A549 (cell line): ENCODE results near the gene BHLHE23. TPM values are rescaled to one million over a fixed set of nuclear protein-coding genes. Genes with fewer than 3 reads are reported as not detected.
"Not testable (repeated sequence)": the region's sequence is repeated elsewhere in the genome, so short reads cannot be mapped to it uniquely, and the experiment has no call there.

ENCODE experiments used
- ATAC-seq, 2 experiments: fragments of 200-7000 bp in 1 of 2; fragments of >200 bp in 1 of 2; cut with Nextera tagmentation in 1 of 2; cut with Tn5 transposase in 1 of 2; 3 replicates each; pipeline versions ENCODE4 v1.8.0 to v1.9.1; 2018 to 2020; ENCODE audit warnings: mild to moderate bottlenecking in 1 of 2, moderate library complexity in 1 of 2
- CTCF ChIA-PET: fragments of 300-600 bp; sonication (Branson Sonifier 250); formaldehyde crosslinking; extraction: SDS; loops from one replicate; lab custom pipeline; 2021; ENCODE audit warnings: antibody characterized with exemption, inconsistent platforms; lab: Yijun Ruan, JAX
- POLR2A ChIA-PET: fragments of 350-600 bp; formaldehyde crosslinking; extraction: SDS; loops from one replicate; lab custom pipeline; 2021; ENCODE audit warnings: antibody characterized with exemption, inconsistent platforms; lab: Yijun Ruan, JAX
- DNase-seq, 2 experiments: peaks; one replicate each; pipeline versions ENCODE4 v3.0.0 to v3.0.0-alpha.2; 2011 to 2016; ENCODE audit warnings: low read depth in 1 of 2, low spot score in 1 of 2
- FAIRE-seq: peaks from 2 replicates; lab custom pipeline; 2011; peaks lifted over from hg19 to GRCh38; lab: Jason Lieb, UNC
- H3K27ac ChIP-seq, 2 experiments: fragments of >200 bp; sonication (Bioruptor Twin); formaldehyde crosslinking; 3 replicates each; pipeline ENCODE4 v1.5.1; 2016 to 2017
- H3K4me1 ChIP-seq: fragments of >200 bp; sonication (Bioruptor Twin); formaldehyde crosslinking; 3 replicates; pipeline ENCODE4 v1.6.1; 2016
- H3K4me2 ChIP-seq: fragments of >200 bp; sonication (Bioruptor Twin); formaldehyde crosslinking; 3 replicates; pipeline ENCODE4 v1.6.1; 2016
- H3K4me3 ChIP-seq: fragments of >200 bp; sonication (Bioruptor Twin); formaldehyde crosslinking; 3 replicates; pipeline ENCODE4 v1.5.1; 2016
- H3K9me3 ChIP-seq: fragments of >200 bp; sonication (Bioruptor Twin); formaldehyde crosslinking; 3 replicates; pipeline ENCODE4 v1.6.1; 2016
- CBX8 ChIP-seq: fragments of 200-600 bp; sonication (generic); IDR thresholded peaks from 2 replicates; pipeline ENCODE4 v1.6.1; 2016
- CEBPB ChIP-seq, 2 experiments: fragments of >200 bp in 1 of 2; sonication (Bioruptor Twin) in 1 of 2; formaldehyde crosslinking in 1 of 2; IDR thresholded peaks; 2 replicates each; pipeline ENCODE4 v1.6.1; 2012 to 2016
- E2F6 ChIP-seq: IDR thresholded peaks from 2 replicates; pipeline ENCODE4 v1.6.1; 2012; ENCODE audit warnings: low read depth, borderline replicate concordance
- HEYL ChIP-seq: fragments of 250-450 bp; sonication (Bioruptor Pico); IDR thresholded peaks from 2 replicates; pipeline ENCODE4 v1.8.0; 2021; ENCODE audit warnings: mild to moderate bottlenecking, moderate library complexity
- HOXA7 ChIP-seq: fragments of 250-450 bp; sonication (Bioruptor Pico); IDR thresholded peaks from 2 replicates; pipeline ENCODE4 v1.5.0; 2020; ENCODE audit warnings: mild to moderate bottlenecking, moderate library complexity
- JUN ChIP-seq, 2 experiments: fragments of >200 bp; sonication (Bioruptor Twin); formaldehyde crosslinking; IDR thresholded peaks; 2 replicates in 1 of 2; 3 replicates in 1 of 2; pipeline ENCODE4 v1.6.1; 2016 to 2017
- MYC ChIP-seq: IDR thresholded peaks from 2 replicates; pipeline ENCODE4 v1.6.1; 2012; ENCODE audit warnings: mild to moderate bottlenecking, inconsistent platforms, low read length, improper control_type of control experiment, borderline replicate concordance
- RAD21 ChIP-seq, 2 experiments: fragments of >200 bp in 1 of 2; sonication (Bioruptor Twin) in 1 of 2; formaldehyde crosslinking in 1 of 2; IDR thresholded peaks in 1 of 2; conservative IDR thresholded peaks in 1 of 2; 2 replicates in 1 of 2; 3 replicates in 1 of 2; pipeline ENCODE4 v1.6.1; 2012 to 2018; ENCODE audit warnings: inconsistent platforms in 1 of 2
- RCOR1 ChIP-seq: fragments of 150-350 bp; IDR thresholded peaks from 2 replicates; pipeline ENCODE4 v1.6.1; 2014; ENCODE audit warnings: antibody characterized with exemption, low read length, low read depth
- ZSCAN20 ChIP-seq: fragments of 250-450 bp; sonication (Bioruptor Pico); IDR thresholded peaks from 2 replicates; pipeline ENCODE4 v1.8.0; 2022; ENCODE audit warnings: mild to moderate bottlenecking, moderate library complexity
- WGBS: methylation state at CpG from one replicate; pipeline ENCODE4 v1.1.6; 2017; ENCODE audit errors: missing lambda C conversion rate; 5-methylcytosine and 5-hydroxymethylcytosine counted together
- polyA plus RNA-seq, 4 experiments: library from polyadenylated mRNA; depleted of rRNA in 3 of 4; stranded (reverse); fragments of >200 nt; fragmentation: RNase III in 1 of 4; extraction: RNeasy Plus Mini Kit Qiagen cat#74134 plus additional on column Dnase treatment in 1 of 4; gene quantifications; 2 replicates in 3 of 4; 3 replicates in 1 of 4; pipeline ENCODE4 v1.2.3, GENCODE V29; 2011 to 2017

Gene BHLHE23
- polyA plus RNA-seq, 2 of the 4 experiments (the other 2 are of a cell fraction) = not detected

- FAIRE-seq = no peak
- ChIA-PET POLR2A (no interaction called here), CTCF (interaction anchor here (1.0 to 2.8 kb wide), 4 partner anchors 8 to 46 kb away, joined by 3 to 16 read pairs (median 4); no protein-coding TSS in a partner anchor)
- Histone ChIP-seq H3K4me3 (no peak overlapping the region), H3K4me1 (no peaks in the 10 kb centered on the region), H3K27ac (no peak overlapping the region), H3K9me3 (no peaks in the 10 kb centered on the region), H3K4me2 (no peak overlapping the region)
- TF ChIP-seq ZSCAN20 (no peak), RAD21 (conservative IDR thresholded peaks at IDR 0.05 in 1 of 2, IDR thresholded peaks at IDR 0.05 in 1 of 2) (no peak), CEBPB (IDR thresholded peaks at IDR 0.05) (no peak), CBX8 (no peak), JUN (IDR thresholded peaks at IDR 0.05) (no peak)
- ATAC-seq = no peak
- DNase-seq = no peak
- WGBS = 87% methylated on average over 13 of the region's 30 CpGs
These were observed 44.4 kb downstream of the BHLHE23 start for GRCh38 chr20:62962221-62962879.

GRCh38 chr20:62961799-62962198, 45.0 kb downstream of the BHLHE23 start:
- ChIA-PET CTCF (interaction anchor here (1.0 to 2.8 kb wide), 3 partner anchors 11 to 47 kb away, joined by 3 to 16 read pairs (median 4); no protein-coding TSS in a partner anchor), POLR2A (no interaction called here)
- no peak overlapping the region for H3K27ac ChIP-seq
- no peak overlapping the region for H3K4me3 ChIP-seq
- H3K9me3 ChIP-seq = no peaks in the 10 kb centered on the region
- ATAC-seq = no peak
- no peak for DNase-seq
- H3K4me1 ChIP-seq = no peaks in the 10 kb centered on the region
- FAIRE-seq = no peak
- H3K4me2 ChIP-seq = no peak overlapping the region
- no peak for TF ChIP-seq RAD21 (conservative IDR thresholded peaks at IDR 0.05 in 1 of 2, IDR thresholded peaks at IDR 0.05 in 1 of 2)
- TF ChIP-seq RCOR1 = no peak
- no peak for TF ChIP-seq HEYL (CRISPR knock-in tag)
- TF ChIP-seq CEBPB (IDR thresholded peaks at IDR 0.05) = no peak
- WGBS = 84% methylated on average over 8 of the region's 8 CpGs

- TF ChIP-seq RAD21 (conservative IDR thresholded peaks at IDR 0.05 in 1 of 2, IDR thresholded peaks at IDR 0.05 in 1 of 2) = no peak
- no peak for TF ChIP-seq MYC
- TF ChIP-seq E2F6 = no peak
- no peak for TF ChIP-seq HOXA7 (CRISPR knock-in tag)
- no peaks in the 10 kb centered on the region for H3K4me1 ChIP-seq
- H3K4me3 ChIP-seq = no peak overlapping the region
- POLR2A ChIA-PET = no interaction called here
- FAIRE-seq = no peak
- H3K9me3 ChIP-seq = no peaks in the 10 kb centered on the region
- no peak overlapping the region for H3K4me2 ChIP-seq
- no peak for ATAC-seq
- CTCF ChIA-PET = interaction anchor here (0.6 to 2.8 kb wide), 4 partner anchors 11 to 47 kb away, joined by 3 to 16 read pairs (median 4); no protein-coding TSS in a partner anchor
- no peak for DNase-seq
- H3K27ac ChIP-seq = no peak overlapping the region
- 82% methylated on average over 16 of the region's 19 CpGs for WGBS
These were observed 45.4 kb downstream of the BHLHE23 start for GRCh38 chr20:62961310-62961783.

GRCh38 chr20:62960446-62961309, 46.1 kb downstream of the BHLHE23 start:
- H3K9me3 ChIP-seq, FAIRE-seq, H3K4me2 ChIP-seq, H3K4me3 ChIP-seq, POLR2A ChIA-PET, DNase-seq, ATAC-seq, H3K4me1 ChIP-seq, H3K27ac ChIP-seq: not testable (repeated sequence)
- CTCF ChIA-PET = interaction anchor here (0.6 to 1.9 kb wide), 4 partner anchors 11 to 48 kb away, joined by 3 to 13 read pairs (median 6); no protein-coding TSS in a partner anchor
- 75% methylated on average over 18 of the region's 31 CpGs for whole genome bisulfite sequencing

GRCh38 chr20:62959998-62960436, 46.7 kb downstream of the BHLHE23 start:
- DNase-seq (no peak), FAIRE-seq (no peak), ATAC-seq (no peak)
- CTCF ChIA-PET = interaction anchor here (1.0 to 1.9 kb wide), 3 partner anchors 11 to 14 kb away, joined by 3 to 13 read pairs (median 7); no protein-coding TSS in a partner anchor
- H3K27ac ChIP-seq = no peak overlapping the region
- 80% methylated on average over 20 of the region's 20 CpGs for WGBS
- POLR2A ChIA-PET = no interaction called here
- peaks cover 9% of the 10 kb centered on the region; the same call in 2 of the 3 replicates for H3K4me1 ChIP-seq
- TF ChIP-seq CEBPB (IDR thresholded peaks at IDR 0.05) = no peak
- no peak overlapping the region for H3K4me2 ChIP-seq
- H3K4me3 ChIP-seq = no peak overlapping the region
- no peaks in the 10 kb centered on the region for H3K9me3 ChIP-seq
